CD4-positive, alpha-beta T cell (primary cell): Measurements from ENCODE around the gene PFDN2. TPM values are rescaled to one million over a fixed set of nuclear protein-coding genes. Genes with fewer than 3 reads are reported as not detected.
A peak's percentile ranks its signal among the peaks of the same experiment; 100 is the strongest.

Source experiments
- ATAC-seq: fragments of 200-7000 bp; cut with Tn5 transposase; one replicate; pipeline ENCODE4 v1.10.0; 2022; ENCODE audit warnings: mild to moderate bottlenecking; ENCODE audit not compliant: poor library complexity
- CTCF ChIA-PET: fragments of 350-600 bp; sonication (Branson Sonifier 250); formaldehyde crosslinking; loops from one replicate; lab custom pipeline; 2021; ENCODE audit warnings: antibody characterized with exemption, inconsistent platforms; lab: Charles Lee
- POLR2A ChIA-PET: fragments of 350-600 bp; sonication (Branson Sonifier 250); formaldehyde crosslinking; loops from one replicate; lab custom pipeline; 2021; ENCODE audit warnings: antibody characterized with exemption, inconsistent platforms; lab: Charles Lee
- DNase-seq, 14 experiments: peaks; one replicate each; pipeline ENCODE4 v3.0.0-alpha.2; 2013 to 2020; ENCODE audit warnings: mixed read lengths in 2 of 14
- H3K27ac ChIP-seq, 2 donors: one replicate each; pipeline versions ENCODE4 v1.5.1 to v1.7.0; 2013; ENCODE audit warnings: low read length in 2 of 2, low read depth in 1 of 2, mild to moderate bottlenecking in 1 of 2
- H3K27me3 ChIP-seq, 2 experiments: 1 replicate in 1 of 2; 2 replicates in 1 of 2; pipeline versions ENCODE4 v1.6.1 to v1.7.0; 2013; ENCODE audit warnings: low read length in 2 of 2, control low read depth in 1 of 2, mild to moderate bottlenecking in 1 of 2, moderate library complexity in 1 of 2; ENCODE audit not compliant: insufficient read depth in 2 of 2, control insufficient read depth in 1 of 2
- H3K36me3 ChIP-seq: one replicate; pipeline ENCODE4 v1.6.1; 2013; ENCODE audit warnings: low read length, control low read depth; ENCODE audit not compliant: insufficient read depth
- H3K4me1 ChIP-seq: one replicate; pipeline ENCODE4 v1.6.1; 2013; ENCODE audit warnings: low read length, control low read depth; ENCODE audit not compliant: insufficient read depth
- H3K4me3 ChIP-seq: one replicate; pipeline ENCODE4 v1.5.1; 2013; ENCODE audit warnings: mild to moderate bottlenecking, low read length, moderate library complexity
- H3K9me3 ChIP-seq, 2 experiments: 1 replicate in 1 of 2; 2 replicates in 1 of 2; pipeline versions ENCODE4 v1.6.1 to v1.7.0; 2013; ENCODE audit warnings: low read length in 2 of 2, mild to moderate bottlenecking in 2 of 2, control low read depth in 1 of 2, moderate library complexity in 1 of 2; ENCODE audit not compliant: control insufficient read depth in 1 of 2, insufficient read depth in 1 of 2
- H3K27ac Mint-ChIP-seq: one replicate; pipeline ENCODE4 v1.8.0; 2020; ENCODE audit warnings: mixed read lengths
- H3K27me3 Mint-ChIP-seq: one replicate; pipeline ENCODE4 v1.8.0; 2021; ENCODE audit warnings: mixed read lengths
- H3K36me3 Mint-ChIP-seq: one replicate; pipeline ENCODE4 v1.8.0; 2021; ENCODE audit warnings: low read depth, mixed read lengths
- H3K4me1 Mint-ChIP-seq: one replicate; pipeline ENCODE4 v1.8.0; 2021; ENCODE audit warnings: low read depth, mixed read lengths
- H3K4me3 Mint-ChIP-seq: one replicate; pipeline ENCODE4 v1.8.0; 2020; ENCODE audit warnings: mild to moderate bottlenecking, mixed read lengths
- H3K9me3 Mint-ChIP-seq: one replicate; pipeline ENCODE4 v1.8.0; 2020; ENCODE audit warnings: mixed read lengths
- CTCF ChIP-seq: fragments of 200-600 bp; IDR thresholded peaks from one replicate; pipeline ENCODE4 v1.8.0; 2022; ENCODE audit warnings: antibody characterized with exemption, mild to moderate bottlenecking
- intact Hi-C, 2 experiments: fragments of 100-400 bp; cut with DNase I in 1 of 2; cut with micrococcal nuclease in 1 of 2; formaldehyde crosslinking; loops; one replicate each; pipeline versions ENCODE4 v1.15.1 to v1.9.0; 2023 to 2025; cut with DNase I, micrococcal nuclease
- total RNA-seq, 174 experiments: library from RNA in 2 of 174; stranded (reverse) in 2 of 174; gene quantifications; one replicate each; pipeline ENCODE4 v1.2.3 and lab custom pipeline; 2021 to 2026

The PFDN2 gene
- total RNA-seq, 2 experiments from 2014 or later = 46.2 to 57.7 TPM

- no peaks in the 10 kb centered on the region for H3K9me3 Mint-ChIP-seq
- Histone ChIP-seq H3K4me3 (peak overlapping the region; percentile 98), H3K9me3 (no peaks in the 10 kb centered on the region), H3K36me3 (peaks cover 15% of the 10 kb centered on the region), H3K27ac (peak overlapping the region; percentile 79 to 94), H3K27me3 (no peaks in the 10 kb centered on the region), H3K4me1 (peaks cover 41% of the 10 kb centered on the region)
- no peak for DNase-seq
- no peak overlapping the region for H3K4me3 Mint-ChIP-seq
- no peaks in the 10 kb centered on the region for H3K27me3 Mint-ChIP-seq
- ChIA-PET POLR2A (interaction anchor here (0.6 to 3.4 kb wide), 25 partner anchors 8 to 296 kb away, joined by 3 to 37 read pairs (median 4); partner anchors contain the start of genes ARHGAP30, B4GALT3, F11R and KLHDC9), CTCF (interaction anchor here (0.7 to 2.5 kb wide), 6 partner anchors 21 to 92 kb away, joined by 3 to 8 read pairs (median 4); partner anchors contain the start of genes NDUFS2, PPOX, TOMM40L and UFC1)
- TF ChIP-seq CTCF = no peak
- intact Hi-C loops = loop anchor here (5.0 to 10.0 kb wide), 2 partner anchors 34 to 848 kb away; partner anchors contain the start of genes PPOX (in 2 of the 2) and PEX19 (in 1 of the 2)
- no peak overlapping the region for H3K27ac Mint-ChIP-seq
- peaks cover 33% of the 10 kb centered on the region for H3K36me3 Mint-ChIP-seq
- ATAC-seq = peak; percentile 4
- peaks cover 36% of the 10 kb centered on the region for H3K4me1 Mint-ChIP-seq
Observed at GRCh38 chr1:161133220-161133740, 15.4 kb upstream of the PFDN2 start.

- Mint-ChIP-seq H3K4me3 (no peak within 1 kb of the TSS), H3K27ac (no peak within 1 kb of the TSS)
- intact Hi-C loops = loop anchor here (1.0 to 10.0 kb wide), 5 partner anchors 13 to 848 kb away; partner anchors contain the start of genes PPOX (in 2 of the 2), UFC1 (in 2 of the 2), NIT1 (in 1 of the 2) and PEX19 (in 1 of the 2)
Observed at GRCh38 chr1:161132410-161133219, 14.8 kb upstream of the PFDN2 start, which contains the start of gene DEDD. Gene DEDD (minus strand): TSS chr1:161132667. CDS start chr1:161124462, 8,205 bp downstream.

More at GRCh38 chr1:161132410-161133219, 14.8 kb upstream of the PFDN2 start, which contains the start of gene DEDD:
- Histone ChIP-seq H3K4me1 (peaks cover 46% of the 10 kb centered on the region), H3K27me3 (no peaks in the 10 kb centered on the region), H3K9me3 (no peaks in the 10 kb centered on the region), H3K27ac (peak within 1 kb of the TSS; percentile 79 to 94), H3K4me3 (peak within 1 kb of the TSS; percentile 98), H3K36me3 (peaks cover 22% of the 10 kb centered on the region)
- ATAC-seq = peak; percentile 95
- TF ChIP-seq CTCF = no peak
- peak; percentile 80 to 97 (median 86) for DNase-seq
- POLR2A ChIA-PET = interaction anchor here (0.6 to 3.4 kb wide), 26 partner anchors 9 to 295 kb away, joined by 3 to 37 read pairs (median 4); partner anchors contain the start of genes ARHGAP30, B4GALT3, F11R and KLHDC9
- CTCF ChIA-PET = interaction anchor here (0.6 to 2.0 kb wide), 6 partner anchors 15 to 70 kb away, joined by 3 to 8 read pairs (median 4); partner anchors contain the start of genes NDUFS2, NIT1, PFDN2 and PPOX
- H3K36me3 Mint-ChIP-seq = peaks cover 39% of the 10 kb centered on the region
- H3K4me1 Mint-ChIP-seq = peaks cover 41% of the 10 kb centered on the region
- H3K27me3 Mint-ChIP-seq = no peaks in the 10 kb centered on the region
- H3K9me3 Mint-ChIP-seq = no peaks in the 10 kb centered on the region
